Activated naive CD4-positive, alpha-beta T cell (primary cell): ENCODE measurements around the gene SAMD7.

ENCODE experiments used
- DNase-seq, 4 experiments: peaks; one replicate each; lab custom pipeline; 2025; lab: John Stamatoyannopoulos, UW

SAMD7 gene

DNA sequence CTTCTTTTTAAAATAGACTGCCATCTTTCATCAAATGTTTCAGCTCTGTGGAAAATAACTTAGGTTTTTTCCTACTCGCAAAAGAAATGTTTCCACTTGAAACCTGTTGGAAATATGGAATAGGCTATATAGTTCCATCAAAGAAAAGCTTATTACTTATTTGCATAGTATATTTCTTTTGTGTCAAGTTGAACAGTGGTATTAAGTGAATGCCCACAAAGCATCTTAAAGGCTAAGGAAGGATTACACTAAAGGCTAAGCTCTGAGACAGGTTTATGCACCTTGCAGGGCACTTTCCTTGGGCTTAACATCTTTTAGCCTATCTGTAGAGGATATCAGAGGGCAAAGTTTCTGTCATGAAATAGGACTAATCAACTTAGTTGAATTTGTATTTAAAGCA, at the start of gene SAMD7:
TSS of gene SAMD7 (plus strand) at position 301 of the 400 bp plus-strand sequence. CDS start 7,927 bp downstream, outside the sequence.
- DNase-seq, result no peak

DNA sequence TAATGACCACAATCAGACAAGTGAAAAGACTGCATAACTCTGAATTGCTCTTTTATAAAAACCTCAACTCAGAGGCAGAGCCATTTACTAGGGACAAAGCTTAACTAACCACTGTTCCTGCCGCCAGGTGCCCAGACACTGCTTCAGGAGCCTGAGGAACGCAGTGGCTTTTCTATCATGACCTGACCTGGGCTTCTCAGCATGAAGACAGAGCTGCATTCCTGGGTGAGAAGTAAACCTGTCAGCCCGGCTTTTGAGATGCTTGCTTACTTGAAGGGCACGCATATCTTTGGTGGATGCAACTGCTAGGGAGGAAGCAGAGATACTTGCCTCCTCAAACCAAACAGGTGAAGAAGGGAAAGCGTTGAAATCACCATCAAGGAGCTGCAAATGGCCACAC, 49.5 kb upstream of the SAMD7 start:
- no peak for DNase-seq

- DNase-seq, result peak in 3 of 4 experiments; percentile 9 to 37 (median 27)
Measured at GRCh38 chr3:169863458-169863899, 47.9 kb upstream of the SAMD7 start.

GRCh38 chr3:169864270-169864669, 47.1 kb upstream of the SAMD7 start:
- DNase-seq, result no peak

DNA sequence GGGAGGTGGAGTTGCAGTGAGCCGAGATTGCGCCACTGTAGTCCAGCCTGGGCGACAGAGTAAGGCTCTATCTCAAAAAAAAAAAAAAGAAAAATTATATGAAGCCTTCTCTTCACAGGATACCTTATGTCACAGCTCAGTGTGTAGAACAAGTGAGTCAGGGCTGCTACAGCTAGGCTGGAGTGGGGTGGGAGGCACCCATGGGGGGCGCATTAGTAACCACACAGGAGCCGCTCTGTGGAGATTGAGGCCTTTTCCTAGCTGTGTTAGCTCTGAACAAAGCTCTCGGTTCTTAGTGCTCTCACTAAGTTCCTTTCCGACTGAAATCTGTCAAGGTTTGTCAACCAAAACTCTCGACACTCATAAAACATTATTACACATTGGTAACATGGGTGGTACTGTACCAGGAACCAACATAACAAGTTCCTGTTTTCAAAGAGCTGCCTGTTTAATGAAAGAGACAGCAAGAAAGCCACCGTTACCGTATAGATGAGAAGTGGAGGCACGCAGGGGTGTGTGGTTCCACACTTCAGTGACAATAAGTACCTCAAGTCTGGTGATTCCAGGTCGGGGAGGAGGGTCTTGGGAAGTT, 46.1 kb upstream of the SAMD7 start:
- peak in 2 of 4 experiments; percentile 3 to 15 for DNase-seq

DNA sequence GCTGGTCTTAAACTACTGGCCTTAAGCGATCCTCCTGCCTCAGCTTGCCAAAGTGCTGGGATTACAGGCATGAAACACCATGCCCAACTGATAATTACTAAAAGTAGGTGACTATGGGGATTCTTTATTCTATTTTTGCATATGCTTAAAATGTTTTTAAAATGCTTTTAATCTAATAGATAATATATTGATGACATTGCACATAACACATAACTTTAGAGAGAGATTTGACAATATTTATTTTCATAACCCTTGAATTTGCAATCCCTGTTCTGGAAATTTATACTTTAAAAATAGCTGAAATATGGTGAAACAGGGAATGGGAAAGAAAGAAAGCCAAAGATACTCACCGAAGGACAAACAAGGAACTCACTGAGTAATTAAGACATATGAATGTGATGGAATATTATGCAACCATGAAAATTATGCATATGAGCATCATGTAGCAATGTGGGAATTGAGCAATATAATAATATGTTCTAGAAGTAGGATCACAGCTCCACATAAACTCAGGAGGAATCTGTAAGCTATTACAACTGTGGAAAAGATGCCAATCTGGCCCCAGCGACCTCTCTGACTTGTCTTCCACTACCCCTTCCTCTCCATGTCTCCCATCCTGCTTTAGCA, 43.7 kb upstream of the SAMD7 start:
- DNase-seq, result no peak

GRCh38 chr3:169868369-169868768, 43.0 kb upstream of the SAMD7 start:
- DNase-seq, result no peak

- no peak for DNase-seq
Measured at GRCh38 chr3:169869484-169870220, 41.7 kb upstream of the SAMD7 start, which contains the start of gene LRRC31. TSS of gene LRRC31 (minus strand) at chr3:169869935. CDS start at chr3:169869807, 128 bp downstream.

DNA sequence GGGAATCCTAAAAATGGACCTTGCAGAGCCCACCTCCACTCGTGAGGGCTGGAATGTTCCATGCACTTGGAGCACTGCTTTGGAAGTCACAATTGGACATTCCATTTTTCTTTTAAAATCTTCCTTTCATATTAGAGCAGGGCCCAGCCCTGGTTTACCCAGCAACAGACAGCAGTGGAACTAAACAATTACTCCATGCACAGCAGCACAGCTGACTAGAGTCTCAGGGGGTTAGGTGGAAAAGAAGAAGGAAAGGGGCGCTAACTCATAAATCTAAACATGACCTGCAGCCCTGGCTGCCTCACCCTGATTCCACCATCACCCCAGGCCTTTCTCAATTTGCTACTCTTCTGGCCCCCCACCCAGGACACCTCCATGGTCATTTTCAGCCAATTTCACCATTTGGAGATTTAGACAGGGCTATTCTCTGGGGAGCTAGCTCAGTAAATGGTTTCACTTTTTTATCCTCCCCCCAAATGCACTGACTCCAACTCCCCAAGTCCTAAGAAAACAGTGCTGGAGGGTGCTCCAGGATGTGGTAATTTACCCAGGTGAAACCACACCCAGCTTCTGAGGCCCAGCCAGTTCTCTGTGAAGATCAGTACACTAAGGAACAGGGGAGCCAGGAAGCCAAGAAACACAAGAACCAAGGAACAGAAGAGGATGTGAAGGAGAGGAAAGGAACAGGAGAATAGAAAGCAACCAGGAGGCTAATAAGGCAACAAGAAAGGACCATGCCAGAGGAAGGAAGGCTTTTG, 40.1 kb upstream of the SAMD7 start:
- DNase-seq, result no peak

DNA sequence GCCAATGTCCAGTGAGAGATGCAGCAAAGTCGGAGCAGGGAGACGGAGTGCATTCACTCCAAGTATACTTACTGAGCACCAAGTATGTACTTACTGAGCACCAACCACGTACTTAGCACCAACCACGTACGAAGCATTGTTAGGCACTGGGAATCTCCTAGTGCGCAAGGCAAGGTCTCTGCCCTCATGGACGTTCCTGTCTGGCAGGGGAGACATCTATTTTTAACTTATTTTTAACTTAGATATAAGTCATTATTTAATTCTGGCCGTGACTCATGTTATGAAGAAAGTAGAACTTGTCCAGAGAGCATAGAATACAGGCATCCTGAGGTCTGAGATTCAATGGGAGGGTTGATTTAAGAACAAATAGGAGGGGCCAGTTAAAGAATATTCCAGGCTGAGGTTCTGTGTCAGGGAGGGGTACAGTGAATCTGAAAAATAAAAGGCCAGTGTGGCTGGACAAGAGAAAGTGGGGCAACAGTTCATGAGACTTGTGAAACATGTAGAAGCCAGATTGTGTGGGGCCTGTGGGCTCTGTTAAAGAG, 32.3 kb upstream of the SAMD7 start:
- DNase-seq, result no peak

DNA sequence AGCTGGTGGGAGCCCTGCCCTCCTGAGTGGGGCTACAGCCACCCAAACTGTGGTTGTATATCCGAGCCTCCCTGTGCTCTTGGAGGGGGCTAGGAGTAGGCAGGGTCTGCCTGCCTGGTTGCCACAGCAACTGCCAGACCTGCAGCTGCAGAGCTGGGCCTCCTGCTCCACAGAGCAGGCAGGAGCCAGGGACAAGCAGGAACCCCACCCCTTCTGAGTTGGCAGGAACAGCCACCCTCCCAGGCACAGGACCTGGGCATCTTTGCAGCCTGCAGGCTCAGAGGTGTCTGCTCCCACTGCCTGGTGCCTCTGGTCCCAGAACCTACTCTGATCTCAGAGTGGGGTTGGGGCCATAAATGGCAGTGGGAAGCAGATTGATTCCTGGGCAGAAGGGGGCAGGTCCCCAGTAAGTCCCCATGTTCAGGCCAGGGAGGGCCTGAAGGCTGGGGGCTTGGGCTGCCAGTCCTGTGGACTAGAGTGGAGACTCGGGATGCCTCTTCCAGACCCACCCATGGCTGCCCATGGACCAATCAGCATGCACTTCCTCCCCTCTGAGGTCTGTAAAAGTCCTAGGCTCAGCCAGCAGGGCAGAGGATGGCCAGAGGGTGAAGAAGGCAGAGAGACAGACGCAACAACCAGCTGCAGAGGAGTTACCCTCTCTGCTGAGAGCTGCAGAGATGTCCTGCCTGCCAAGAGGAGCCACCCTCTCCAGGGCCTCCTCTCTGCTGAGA, 31.4 kb upstream of the SAMD7 start:
- no peak for DNase-seq

GRCh38 chr3:169880576-169881250, 30.7 kb upstream of the SAMD7 start:
- DNase-seq, result no peak

DNA sequence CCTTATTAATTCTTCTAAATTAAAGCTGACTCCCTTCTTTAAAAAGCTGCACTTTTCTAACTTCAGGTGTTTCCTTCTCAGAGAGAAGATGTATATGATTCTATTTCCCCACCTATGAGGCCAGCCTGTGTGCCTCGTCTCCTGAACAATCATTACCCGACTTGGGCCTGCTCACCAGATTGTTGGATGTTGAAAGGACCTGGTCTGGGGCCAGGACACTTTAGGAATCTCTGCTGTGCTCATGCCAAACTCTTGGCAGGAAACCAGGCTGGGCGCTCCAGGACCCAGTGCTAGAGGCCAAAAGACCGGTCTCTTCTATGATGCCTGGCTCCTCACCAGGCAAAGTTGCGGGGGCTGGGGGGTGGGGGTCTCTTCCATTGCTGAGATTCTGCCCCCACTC, 24.7 kb upstream of the SAMD7 start:
- DNase-seq, result no peak

GRCh38 chr3:169891886-169892285, 19.5 kb upstream of the SAMD7 start:
- no peak for DNase-seq

DNA sequence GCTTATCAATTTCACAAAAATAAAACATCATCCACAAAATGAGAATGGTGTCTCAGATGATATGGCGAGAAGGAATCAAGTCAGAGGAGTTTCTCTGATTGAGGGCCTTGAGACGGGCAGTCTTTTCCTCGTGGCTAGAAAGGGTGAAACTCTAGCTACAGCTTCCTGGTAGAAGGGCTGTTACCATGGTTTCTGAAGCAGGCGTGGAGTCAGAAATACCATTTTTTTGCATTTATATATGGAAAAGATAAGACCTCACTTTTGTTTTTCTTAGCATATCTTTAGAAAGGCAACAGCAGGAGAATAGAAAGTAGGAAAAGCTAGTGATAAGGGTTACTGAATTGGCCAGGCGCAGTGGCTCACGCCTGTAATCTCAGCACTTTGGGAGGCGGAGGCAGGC, 17.3 kb upstream of the SAMD7 start:
- DNase-seq, result no peak

GRCh38 chr3:169895072-169895471, 16.3 kb upstream of the SAMD7 start:
- no peak for DNase-seq

DNA sequence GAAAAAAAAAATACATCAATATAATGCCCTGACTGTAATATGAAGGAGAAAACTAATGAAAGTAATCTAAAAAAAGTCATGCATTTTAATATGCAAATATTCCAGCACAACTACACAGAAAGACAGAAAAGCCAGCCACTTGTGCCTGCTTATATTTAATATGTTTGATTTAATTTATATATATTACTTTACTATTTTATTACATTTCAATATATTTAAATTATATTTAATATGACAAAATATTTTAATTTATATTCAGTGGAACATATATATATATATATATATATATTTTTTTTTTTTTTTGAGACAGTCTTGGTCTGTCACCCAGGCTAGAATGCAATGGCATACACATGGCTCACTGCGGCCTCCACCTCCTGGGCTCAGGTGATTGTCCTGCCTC, 14.1 kb upstream of the SAMD7 start:
- no peak for DNase-seq

GRCh38 chr3:169901453-169901852, 9.9 kb upstream of the SAMD7 start:
- no peak for DNase-seq

- no peak for DNase-seq
Measured at GRCh38 chr3:169905404-169905803, 6.0 kb upstream of the SAMD7 start.

DNA sequence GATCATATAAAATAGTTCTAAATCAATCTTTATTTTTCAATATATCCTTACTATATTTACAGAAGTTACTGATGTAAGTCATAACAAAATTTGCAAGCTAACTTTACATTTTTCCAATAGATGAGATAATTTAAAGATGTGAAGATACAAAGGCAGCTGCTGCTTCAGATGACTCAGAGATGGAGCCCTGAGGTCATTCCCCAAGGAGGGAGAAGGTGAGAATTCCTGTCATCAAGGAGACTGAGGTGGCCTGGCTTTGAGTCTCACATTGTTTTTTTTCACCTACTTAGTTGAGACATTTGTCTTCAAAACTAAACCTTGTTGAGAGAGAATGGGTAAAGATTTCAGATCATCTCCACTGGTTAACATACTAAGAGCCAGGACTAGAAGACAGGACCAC, 3.9 kb upstream of the SAMD7 start:
- DNase-seq, result no peak

- DNase-seq, result no peak
Measured at GRCh38 chr3:169907944-169908343, 3.4 kb upstream of the SAMD7 start.
